GM08714 (cell line): ENCODE data around the gene MED13L.
"Not testable (repeated sequence)": the region's sequence is repeated elsewhere in the genome, so short reads cannot be mapped to it uniquely, and the experiment has no call there.

ENCODE experiments used
- H3K4me3 ChIP-seq: fragments of 200-500 bp; sonication (Bioruptor generic); 2 replicates; pipeline ENCODE4 v1.5.1; 2014; ENCODE audit warnings: mild to moderate bottlenecking, low read length, inconsistent platforms
- ZNF274 ChIP-seq: IDR thresholded peaks from 2 replicates; pipeline ENCODE4 v1.6.1; 2012; ENCODE audit warnings: mild to moderate bottlenecking, low read depth, low read length

MED13L gene

GRCh38 chr12:116135209-116135930 lies 142.1 kb downstream of the MED13L start:
- no peak overlapping the region for H3K4me3 ChIP-seq
- no peak for TF ChIP-seq ZNF274

GRCh38 chr12:116133636-116134214 lies 143.8 kb downstream of the MED13L start:
- TF ChIP-seq ZNF274, result no peak
- no peak overlapping the region for H3K4me3 ChIP-seq

GRCh38 chr12:116133149-116133548 lies 144.3 kb downstream of the MED13L start:
- no peak overlapping the region for H3K4me3 ChIP-seq
- no peak for TF ChIP-seq ZNF274

DNA sequence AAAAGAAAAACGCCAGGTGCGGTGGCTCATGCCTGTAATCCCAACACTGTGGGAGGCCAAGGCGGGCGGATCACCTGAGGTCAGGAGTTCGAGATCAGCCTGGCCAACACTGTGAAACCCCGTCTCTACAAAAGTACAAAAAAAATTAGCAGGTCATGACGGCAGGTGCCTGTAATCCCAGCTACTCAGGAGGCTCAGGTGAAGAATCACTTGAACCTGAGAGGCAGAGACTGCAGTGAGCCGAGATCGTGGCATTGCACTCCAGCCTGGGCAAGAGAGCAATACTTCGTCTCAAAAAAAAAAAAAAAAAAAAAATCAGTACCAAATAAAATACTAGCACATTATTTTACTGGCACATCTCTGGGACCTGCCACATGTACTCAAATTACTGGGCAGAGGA lies 145.5 kb downstream of the MED13L start:
- not testable (repeated sequence) for H3K4me3 ChIP-seq

DNA sequence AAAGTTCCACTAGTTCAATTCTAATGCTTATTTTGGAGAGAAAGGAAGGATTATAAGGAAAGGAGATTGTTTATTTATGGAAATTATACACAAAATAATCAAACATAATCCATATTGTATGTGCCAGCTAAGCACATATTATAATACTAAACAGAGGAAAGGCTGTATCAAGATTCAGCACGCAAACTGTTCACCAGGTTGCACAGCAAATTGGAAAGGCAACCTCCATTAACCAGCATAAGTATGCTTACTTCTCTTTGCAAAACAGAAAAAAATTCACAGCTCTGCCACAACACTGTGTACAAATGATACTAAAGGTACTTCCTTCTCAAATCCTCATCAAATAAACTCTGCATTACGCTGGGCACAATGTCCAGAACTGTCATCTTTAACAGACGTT lies 146.3 kb downstream of the MED13L start:
- no peak for TF ChIP-seq ZNF274
- H3K4me3 ChIP-seq, result no peak overlapping the region

- no peak overlapping the region for H3K4me3 ChIP-seq
- no peak for TF ChIP-seq ZNF274
These were observed 147.1 kb downstream of the MED13L start for GRCh38 chr12:116130431-116130830.

DNA sequence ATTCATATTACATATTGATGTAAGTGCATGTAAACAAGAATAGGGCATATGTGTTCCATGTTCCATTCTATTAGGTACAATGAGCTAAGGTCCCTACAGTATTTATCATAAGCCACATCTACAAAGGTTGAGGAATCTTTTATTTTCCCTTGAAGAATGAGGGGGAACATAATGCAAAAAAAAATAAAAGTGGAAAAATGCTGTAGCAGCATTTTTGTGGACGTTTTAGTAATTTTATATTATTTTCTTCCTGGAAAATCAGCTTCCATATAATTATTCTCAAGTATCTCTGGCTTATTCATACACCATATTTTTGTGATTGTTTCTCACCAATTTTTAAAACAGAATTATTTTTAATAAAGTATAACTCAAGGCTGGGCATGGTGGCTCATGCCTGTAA lies 148.7 kb downstream of the MED13L start:
- no peak overlapping the region for H3K4me3 ChIP-seq
- no peak for TF ChIP-seq ZNF274

GRCh38 chr12:116127859-116128258 lies 149.6 kb downstream of the MED13L start:
- TF ChIP-seq ZNF274, result no peak
- no peak overlapping the region for H3K4me3 ChIP-seq

DNA sequence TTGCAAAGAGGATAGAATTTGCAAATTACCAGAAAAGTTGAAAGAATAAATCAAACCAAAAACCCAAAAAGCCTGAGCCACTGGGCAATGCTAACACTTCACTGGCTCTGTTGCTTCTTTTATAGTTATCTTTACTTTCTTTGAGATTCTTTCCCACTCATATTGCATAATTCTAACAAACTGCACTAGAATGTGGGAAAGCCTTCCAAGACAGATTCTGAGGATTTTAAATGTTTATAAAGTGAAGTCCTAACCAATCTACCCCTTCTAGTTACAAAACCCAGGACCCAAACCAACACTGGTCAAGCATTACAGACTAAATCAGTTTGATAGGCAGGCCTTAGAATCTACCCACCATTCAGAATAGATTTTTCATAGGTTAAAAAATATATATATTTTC lies 150.9 kb downstream of the MED13L start:
- no peak for TF ChIP-seq ZNF274
- H3K4me3 ChIP-seq, result no peak overlapping the region

- no peak overlapping the region for H3K4me3 ChIP-seq
- no peak for TF ChIP-seq ZNF274
These were observed 151.4 kb downstream of the MED13L start for GRCh38 chr12:116125956-116126566.

DNA sequence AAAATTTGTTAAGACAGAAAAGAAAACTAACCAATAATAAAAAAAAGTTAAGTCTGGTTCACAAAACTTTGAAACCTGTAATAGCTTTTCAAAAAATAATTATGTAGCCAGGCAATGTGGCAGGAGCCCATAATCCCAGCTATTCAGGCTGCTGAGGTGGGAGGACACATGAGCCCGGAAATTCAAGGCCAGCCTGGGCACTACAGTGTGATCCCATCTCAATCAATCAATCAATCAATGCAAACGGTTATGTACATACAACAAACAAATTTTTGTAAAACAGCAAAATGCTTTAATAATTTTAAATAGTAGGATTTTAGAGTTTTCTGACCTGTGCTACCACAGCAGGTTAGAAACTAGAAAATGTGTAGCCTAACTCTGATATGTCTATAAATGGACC lies 152.4 kb downstream of the MED13L start:
- no peak overlapping the region for H3K4me3 ChIP-seq
- TF ChIP-seq ZNF274, result no peak

DNA sequence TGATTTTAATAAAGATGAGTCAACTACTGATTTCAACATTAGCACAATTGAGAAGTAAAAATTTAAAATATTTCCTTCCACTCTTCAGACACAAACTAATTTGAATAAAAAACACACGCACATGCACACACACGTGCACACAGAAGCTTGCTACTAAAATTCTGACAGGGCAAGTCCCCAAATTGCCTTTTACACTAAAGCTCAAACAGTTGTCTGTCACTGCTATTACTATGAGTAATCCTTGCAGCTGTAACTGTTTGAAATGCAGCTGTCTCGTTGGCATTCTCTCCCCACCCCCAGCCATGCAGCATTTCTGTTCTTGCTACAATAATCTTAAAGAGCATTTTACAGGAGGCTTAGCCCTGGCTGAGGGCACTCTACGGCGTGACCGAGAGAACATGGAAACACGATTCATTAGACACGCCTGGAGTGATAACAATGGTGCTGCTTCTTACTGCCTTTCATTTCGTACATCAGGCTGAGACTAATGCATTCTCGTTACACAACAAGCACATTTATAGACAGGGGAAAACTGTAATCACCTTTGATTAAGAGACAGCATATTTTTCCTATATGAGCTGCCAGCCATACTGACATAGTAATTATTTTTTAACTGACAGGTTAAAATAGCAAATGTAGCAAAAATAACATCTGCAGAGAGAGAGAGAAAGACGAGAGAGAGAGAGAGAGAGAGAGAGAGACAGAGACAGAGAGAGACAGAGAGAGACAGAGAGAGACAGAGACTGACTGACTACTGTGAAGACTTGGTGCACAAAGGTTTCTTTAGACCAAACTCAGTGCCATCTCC lies 153.8 kb downstream of the MED13L start:
- TF ChIP-seq ZNF274, result no peak
- H3K4me3 ChIP-seq, result no peak overlapping the region

DNA sequence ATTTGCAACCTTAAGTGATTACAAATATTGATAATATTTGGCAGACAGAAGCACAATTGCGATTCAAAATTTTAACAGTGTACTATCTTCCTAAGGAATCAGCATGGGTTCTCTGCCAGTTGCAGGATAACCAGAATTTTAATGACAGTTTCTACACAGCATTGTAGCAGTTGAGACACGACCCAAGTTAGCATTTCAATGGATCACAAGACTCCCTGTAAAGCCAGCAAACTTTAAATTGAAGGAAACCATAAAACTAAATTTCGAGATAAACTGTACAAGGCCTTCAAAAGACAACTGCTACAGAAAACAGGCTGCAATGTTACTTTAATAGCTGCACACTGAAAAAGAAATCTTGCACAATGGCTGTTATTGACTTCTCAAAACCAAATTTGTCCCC lies 154.9 kb downstream of the MED13L start:
- no peak for TF ChIP-seq ZNF274
- H3K4me3 ChIP-seq, result no peak overlapping the region

DNA sequence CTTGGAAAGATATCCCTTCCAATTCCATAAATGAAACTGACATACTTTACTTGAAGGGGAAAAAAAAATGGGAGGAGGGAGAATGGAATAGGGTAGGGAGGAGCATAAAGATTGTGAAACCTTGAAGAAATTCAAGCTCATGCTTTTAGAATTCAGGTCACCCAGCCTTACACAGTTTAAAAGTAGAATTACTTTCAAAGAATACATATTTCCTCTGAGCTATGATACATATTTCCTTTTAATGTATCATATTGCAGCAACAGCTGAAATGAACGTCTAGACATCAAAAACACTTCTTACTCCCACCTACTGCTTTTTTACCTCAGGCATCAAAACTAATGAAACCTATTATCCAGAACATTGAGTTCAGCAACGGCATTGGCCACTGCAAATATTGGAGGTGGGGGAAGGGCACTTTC lies 156.0 kb downstream of the MED13L start:
- no peak overlapping the region for H3K4me3 ChIP-seq
- TF ChIP-seq ZNF274, result no peak
